Measurements from ENCODE around the gene UNCX. TPM values are rescaled to one million over a fixed set of nuclear protein-coding genes. Genes with fewer than 3 reads are reported as not detected.
"Not testable (repeated sequence)": the region's sequence is repeated elsewhere in the genome, so short reads cannot be mapped to it uniquely, and the experiment has no call there.

The UNCX gene
- total RNA-seq, 2 experiments from 2014 or later = not detected

DNA sequence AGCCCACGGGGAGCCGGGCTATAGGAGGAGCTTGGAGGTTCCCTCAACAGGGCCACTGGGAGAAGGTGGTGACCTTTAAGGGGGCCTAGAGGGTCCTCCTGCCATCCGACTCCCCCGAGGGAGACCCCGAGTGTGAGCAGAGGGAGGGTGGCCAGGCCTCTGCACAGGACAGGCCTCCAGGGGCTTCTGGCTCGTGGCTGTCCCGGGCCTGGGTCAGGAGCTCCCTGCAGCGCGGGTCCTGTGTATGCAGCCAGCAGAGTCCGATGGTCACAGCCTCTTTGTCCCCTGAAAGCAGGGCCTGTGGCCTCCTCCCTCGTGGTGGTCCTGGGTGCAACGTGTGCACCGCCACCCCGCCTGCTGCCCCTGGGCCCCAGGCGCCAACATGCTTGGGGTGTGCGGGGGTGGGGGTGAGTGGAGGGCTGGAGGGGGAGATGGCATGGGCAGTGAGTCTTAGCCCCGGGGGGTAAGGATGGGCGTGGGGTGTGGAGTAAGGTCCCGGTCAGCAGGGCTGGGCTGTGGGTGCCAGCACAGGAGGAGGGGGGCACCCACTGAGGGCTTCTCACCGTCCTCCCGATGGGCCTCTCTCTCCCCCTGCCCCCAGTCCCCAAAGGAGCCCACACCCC is 27.1 kb downstream of the UNCX start:
- ChIA-PET POLR2A (no interaction called here), CTCF (no interaction called here)
- no peaks in the 10 kb centered on the region for H3K4me1 Mint-ChIP-seq (ENCODE audit: low read depth)

DNA sequence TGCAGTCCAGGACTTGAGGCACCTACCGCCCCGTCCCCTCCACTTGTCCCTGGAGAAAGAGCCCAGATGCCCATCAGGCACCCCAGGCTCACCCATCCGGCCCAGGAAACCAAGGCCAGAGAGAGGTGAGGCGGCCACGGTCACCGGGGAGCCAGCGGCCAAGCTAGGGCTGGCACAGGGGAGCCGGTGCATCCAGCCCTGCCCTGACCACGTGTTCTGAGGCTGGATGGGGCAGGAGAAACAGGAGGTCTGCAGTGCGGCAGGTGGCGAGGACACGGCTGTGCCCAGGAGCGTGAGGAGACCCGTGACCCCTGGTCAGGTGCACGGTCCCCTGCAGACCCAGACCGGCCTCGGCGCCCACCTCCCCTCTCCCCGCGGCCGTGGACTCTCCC is 27.6 kb downstream of the UNCX start:
- H3K27ac Mint-ChIP-seq = no peak overlapping the region
- no peaks in the 10 kb centered on the region for H3K4me1 Mint-ChIP-seq (ENCODE audit: low read depth)
- peaks cover 7% of the 10 kb centered on the region for H3K27me3 Mint-ChIP-seq (ENCODE audit: low read depth)
- CTCF ChIA-PET = no interaction called here
- H3K36me3 Mint-ChIP-seq (ENCODE audit: low read depth) = no peaks in the 10 kb centered on the region
- no peak overlapping the region for H3K4me3 Mint-ChIP-seq
- H3K9me3 Mint-ChIP-seq (ENCODE audit: insufficient read depth) = no peaks in the 10 kb centered on the region
- ATAC-seq (no peak), DNase-seq (no peak)
- POLR2A ChIA-PET = no interaction called here

More for the DNA sequence above, 27.1 kb downstream of the UNCX start:
- DNase-seq (no peak), ATAC-seq (no peak)
- H3K36me3 Mint-ChIP-seq (ENCODE audit: low read depth) = no peaks in the 10 kb centered on the region
- H3K27me3 Mint-ChIP-seq (ENCODE audit: low read depth) = peaks cover 7% of the 10 kb centered on the region
- H3K9me3 Mint-ChIP-seq (ENCODE audit: insufficient read depth) = no peaks in the 10 kb centered on the region
- H3K4me3 Mint-ChIP-seq = no peak overlapping the region
- no peak overlapping the region for H3K27ac Mint-ChIP-seq

DNA sequence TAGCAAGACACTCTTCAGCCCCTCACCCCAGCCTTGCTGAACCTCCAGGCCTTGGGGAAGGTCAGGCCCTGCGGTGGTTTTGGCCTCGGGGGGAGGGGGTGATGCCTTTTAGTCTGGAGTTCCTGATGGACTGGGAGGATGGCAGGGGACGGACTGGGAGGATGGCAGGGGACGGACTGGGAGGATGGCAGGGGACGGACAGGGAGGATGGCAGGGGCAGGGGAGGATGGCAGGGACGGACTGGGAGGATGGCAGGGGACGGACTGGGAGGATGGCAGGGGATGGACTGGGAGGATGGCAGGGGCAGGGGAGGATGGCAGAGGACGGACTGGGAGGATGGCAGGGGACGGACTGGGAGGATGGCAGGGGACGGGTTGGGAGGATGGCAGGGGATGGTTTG is 28.4 kb downstream of the UNCX start:
- H3K36me3 Mint-ChIP-seq (ENCODE audit: low read depth); H3K4me3 Mint-ChIP-seq; POLR2A ChIA-PET; DNase-seq; H3K4me1 Mint-ChIP-seq (ENCODE audit: low read depth); ATAC-seq; H3K9me3 Mint-ChIP-seq (ENCODE audit: insufficient read depth); H3K27ac Mint-ChIP-seq; CTCF ChIA-PET: not testable (repeated sequence)
- H3K27me3 Mint-ChIP-seq (ENCODE audit: low read depth) = peaks cover 12% of the 10 kb centered on the region

DNA sequence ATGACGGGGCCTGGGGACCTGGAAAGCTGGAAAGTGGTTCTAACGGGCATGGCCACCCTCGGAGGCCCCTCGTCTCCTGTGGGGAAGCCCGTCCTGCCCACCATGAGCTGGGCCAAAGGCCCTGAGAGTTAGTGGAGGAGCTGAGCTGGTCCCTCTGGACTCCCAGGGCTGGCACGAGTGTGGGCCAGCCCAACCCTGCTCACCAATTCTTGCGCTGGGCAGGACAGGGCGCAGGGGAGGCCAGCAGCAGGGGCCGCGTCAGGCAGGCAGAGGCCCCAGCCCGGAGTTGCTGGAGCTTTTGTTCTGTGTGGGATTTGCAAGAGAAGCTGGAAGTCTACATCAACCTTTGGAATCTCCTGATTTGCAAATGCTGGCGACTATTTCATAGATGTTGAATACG is 29.8 kb downstream of the UNCX start:
- ATAC-seq = no peak
- no peaks in the 10 kb centered on the region for H3K36me3 Mint-ChIP-seq (ENCODE audit: low read depth)
- H3K27me3 Mint-ChIP-seq (ENCODE audit: low read depth) = peaks cover 15% of the 10 kb centered on the region
- no peak for DNase-seq
- no peaks in the 10 kb centered on the region for H3K4me1 Mint-ChIP-seq (ENCODE audit: low read depth)
- H3K9me3 Mint-ChIP-seq (ENCODE audit: insufficient read depth) = no peaks in the 10 kb centered on the region
- H3K27ac Mint-ChIP-seq = no peak overlapping the region
- no peak overlapping the region for H3K4me3 Mint-ChIP-seq
- ChIA-PET CTCF (no interaction called here), POLR2A (no interaction called here)

DNA sequence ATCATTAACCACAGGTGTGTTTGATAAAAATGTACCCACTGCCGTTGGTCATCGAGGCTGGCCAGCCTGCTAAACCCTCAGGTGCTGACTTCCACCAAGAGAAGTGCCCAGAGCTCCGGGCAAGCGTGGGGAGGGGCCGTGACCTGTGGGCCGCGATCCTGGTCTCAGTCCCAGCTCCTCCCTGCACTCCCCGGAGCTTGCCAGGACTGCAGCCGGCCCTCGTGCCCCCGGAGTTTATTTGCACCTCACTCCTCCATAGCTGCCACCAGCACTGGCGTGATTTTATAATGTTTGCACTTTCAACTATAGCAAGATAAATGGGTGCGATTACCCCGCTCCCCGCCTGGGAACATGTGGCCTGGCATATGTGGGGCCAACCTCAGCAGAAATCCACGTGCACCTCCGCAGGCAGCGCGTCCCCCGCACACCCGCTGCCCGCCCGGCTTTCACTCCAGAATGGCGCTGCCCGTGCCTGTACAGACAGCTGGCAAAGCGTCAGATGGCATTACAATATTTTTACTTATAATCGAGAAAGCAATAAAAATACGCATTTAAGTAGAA is 30.8 kb downstream of the UNCX start:
- H3K4me3 Mint-ChIP-seq = no peak overlapping the region
- H3K9me3 Mint-ChIP-seq (ENCODE audit: insufficient read depth) = no peaks in the 10 kb centered on the region
- H3K4me1 Mint-ChIP-seq (ENCODE audit: low read depth) = no peaks in the 10 kb centered on the region
- ATAC-seq (no peak), DNase-seq (no peak)
- peaks cover 15% of the 10 kb centered on the region for H3K27me3 Mint-ChIP-seq (ENCODE audit: low read depth)
- ChIA-PET POLR2A (no interaction called here), CTCF (no interaction called here)
- no peak overlapping the region for H3K27ac Mint-ChIP-seq
- H3K36me3 Mint-ChIP-seq (ENCODE audit: low read depth) = no peaks in the 10 kb centered on the region

DNA sequence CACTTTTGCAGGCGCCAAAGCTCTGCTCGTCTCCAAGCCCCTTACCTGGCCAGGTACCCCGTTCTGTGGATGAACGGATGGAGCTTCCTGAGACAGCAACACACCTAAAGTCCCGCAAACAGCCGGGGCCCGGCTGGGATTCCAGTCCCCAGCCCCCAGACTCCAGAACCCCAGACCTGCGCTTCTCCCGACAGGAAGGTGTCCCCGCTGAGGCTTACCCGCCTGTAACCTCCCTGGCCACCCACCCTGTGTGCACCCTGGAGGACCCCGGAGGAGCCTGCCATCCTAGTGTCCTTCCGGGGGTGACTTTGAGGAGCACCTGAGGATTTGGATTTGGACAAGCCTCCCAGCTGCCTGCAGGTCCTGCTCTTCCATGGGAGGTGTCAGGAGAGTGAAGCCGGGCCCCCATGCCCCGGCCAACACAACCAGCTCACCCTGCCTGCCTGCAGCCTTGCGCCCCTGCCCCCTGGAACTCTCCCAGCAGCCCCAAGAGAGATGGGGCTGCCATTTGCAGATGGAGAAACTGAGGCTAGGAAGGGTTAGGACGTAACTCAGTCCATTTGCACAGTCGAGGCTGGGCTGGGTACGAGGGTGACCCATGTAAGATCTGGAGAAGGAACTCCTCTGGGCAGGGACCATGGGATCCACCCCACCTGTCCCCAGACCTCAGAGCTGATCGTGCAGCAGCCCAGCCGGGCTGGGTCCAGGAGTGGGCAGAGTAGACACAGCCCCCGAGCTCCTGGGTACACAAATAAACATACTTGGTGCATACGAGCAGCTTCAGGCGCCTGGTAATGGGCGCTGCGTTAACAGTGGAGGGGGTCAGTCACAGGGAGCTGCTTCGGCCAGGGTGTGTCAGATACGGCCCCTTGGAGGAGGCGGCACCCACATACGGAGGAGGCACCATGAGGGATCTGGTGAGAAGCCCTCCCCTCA is 31.9 kb downstream of the UNCX start:
- ChIA-PET POLR2A (no interaction called here), CTCF (no interaction called here)
- Mint-ChIP-seq H3K4me3 (no peak overlapping the region), H3K27ac (no peak overlapping the region), H3K4me1 (ENCODE audit: low read depth) (no peaks in the 10 kb centered on the region), H3K27me3 (ENCODE audit: low read depth) (peaks cover 15% of the 10 kb centered on the region), H3K9me3 (ENCODE audit: insufficient read depth) (no peaks in the 10 kb centered on the region), H3K36me3 (ENCODE audit: low read depth) (no peaks in the 10 kb centered on the region)
- ATAC-seq (no peak), DNase-seq (no peak)

DNA sequence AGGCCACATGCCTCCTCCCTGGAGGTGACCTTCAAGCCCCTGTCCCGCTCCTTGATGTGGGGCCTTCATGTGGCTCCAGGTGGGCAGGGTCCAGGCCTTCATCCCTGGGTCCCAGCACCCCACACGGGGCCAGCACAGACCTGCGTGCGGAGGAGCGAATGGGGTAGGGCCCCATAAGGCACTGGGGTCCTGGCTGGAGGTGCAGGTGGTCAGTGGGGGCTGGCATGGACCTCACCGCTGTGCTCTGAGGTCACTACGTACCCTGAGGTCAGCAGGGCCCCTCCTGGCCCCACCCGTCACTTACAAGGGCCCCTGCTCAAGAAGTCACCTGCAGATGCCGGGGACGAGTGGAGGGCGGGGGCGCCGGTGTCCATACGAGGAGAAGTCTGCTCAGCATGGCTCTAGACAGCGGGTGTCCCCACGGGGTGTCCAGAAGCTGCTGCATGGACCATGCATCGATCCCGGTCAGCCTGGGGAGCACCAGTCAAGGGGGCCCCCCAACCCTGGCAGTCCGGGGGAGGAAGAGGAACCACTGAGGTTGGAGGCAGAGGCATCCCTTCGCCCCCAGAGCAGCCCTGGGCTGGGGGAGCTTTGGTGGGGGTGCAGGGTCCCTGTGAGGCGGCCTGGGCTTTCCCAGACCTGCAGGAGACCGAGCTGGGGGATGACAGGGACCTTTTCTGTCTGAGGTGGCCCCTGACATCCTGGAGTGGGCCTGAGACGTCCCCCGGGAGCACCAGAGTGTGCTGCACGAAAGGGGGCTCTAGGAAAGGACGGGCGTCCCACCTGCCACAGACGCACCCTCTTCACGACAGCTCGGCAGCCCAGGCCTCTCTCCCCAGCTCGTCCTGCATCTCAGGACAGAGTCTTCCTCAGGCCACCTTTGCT is 34.6 kb downstream of the UNCX start:
- POLR2A ChIA-PET = no interaction called here
- CTCF ChIA-PET = no interaction called here
- peaks cover 12% of the 10 kb centered on the region for H3K27me3 Mint-ChIP-seq (ENCODE audit: low read depth)
- no peak overlapping the region for H3K27ac Mint-ChIP-seq
- ATAC-seq = no peak
- H3K9me3 Mint-ChIP-seq (ENCODE audit: insufficient read depth) = no peaks in the 10 kb centered on the region
- no peak overlapping the region for H3K4me3 Mint-ChIP-seq
- H3K4me1 Mint-ChIP-seq (ENCODE audit: low read depth) = no peaks in the 10 kb centered on the region
- DNase-seq = no peak
- no peaks in the 10 kb centered on the region for H3K36me3 Mint-ChIP-seq (ENCODE audit: low read depth)

DNA sequence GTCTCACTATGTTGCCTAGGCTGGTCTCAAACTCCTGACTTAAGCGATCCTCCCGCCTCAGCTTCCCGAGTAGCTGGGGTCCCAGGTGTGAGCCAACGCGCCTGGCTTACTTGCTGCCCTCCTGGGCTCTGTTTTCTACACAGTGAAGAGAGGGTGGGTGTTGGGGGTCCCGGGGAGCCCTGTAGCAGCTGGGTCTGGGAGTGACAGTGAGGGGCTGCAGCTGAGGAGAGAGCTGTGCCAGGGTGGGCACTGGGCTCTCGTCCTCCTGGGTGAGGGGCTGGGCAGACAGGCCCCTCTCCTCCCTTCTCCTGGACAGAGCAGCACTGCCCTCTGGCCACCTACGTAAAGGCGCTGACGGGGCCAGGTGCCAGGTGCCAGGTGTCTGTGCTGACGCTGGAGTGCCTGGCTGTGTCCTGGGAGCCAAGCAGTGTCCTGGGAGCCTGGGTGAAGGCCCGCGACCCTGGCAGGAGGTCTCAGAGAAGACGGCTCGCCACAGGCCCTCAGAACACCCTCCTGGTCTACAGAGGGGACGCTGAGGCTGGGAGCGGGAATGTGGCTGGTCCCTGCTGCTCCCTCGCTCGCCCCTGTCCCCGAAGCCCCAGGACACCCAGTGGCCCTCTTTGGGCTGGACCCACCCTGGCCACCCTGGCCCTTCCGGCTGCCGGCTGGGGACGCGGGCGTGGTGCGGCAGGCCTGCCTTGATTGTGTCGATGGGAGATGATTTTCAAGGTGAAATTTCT is 35.6 kb downstream of the UNCX start:
- Mint-ChIP-seq H3K27ac (no peak overlapping the region), H3K4me1 (ENCODE audit: low read depth) (no peaks in the 10 kb centered on the region), H3K36me3 (ENCODE audit: low read depth) (no peaks in the 10 kb centered on the region), H3K4me3 (no peak overlapping the region), H3K27me3 (ENCODE audit: low read depth) (peaks cover 12% of the 10 kb centered on the region), H3K9me3 (ENCODE audit: insufficient read depth) (no peaks in the 10 kb centered on the region)
- POLR2A ChIA-PET = no interaction called here
- ATAC-seq (no peak), DNase-seq (no peak)
- CTCF ChIA-PET = no interaction called here

DNA sequence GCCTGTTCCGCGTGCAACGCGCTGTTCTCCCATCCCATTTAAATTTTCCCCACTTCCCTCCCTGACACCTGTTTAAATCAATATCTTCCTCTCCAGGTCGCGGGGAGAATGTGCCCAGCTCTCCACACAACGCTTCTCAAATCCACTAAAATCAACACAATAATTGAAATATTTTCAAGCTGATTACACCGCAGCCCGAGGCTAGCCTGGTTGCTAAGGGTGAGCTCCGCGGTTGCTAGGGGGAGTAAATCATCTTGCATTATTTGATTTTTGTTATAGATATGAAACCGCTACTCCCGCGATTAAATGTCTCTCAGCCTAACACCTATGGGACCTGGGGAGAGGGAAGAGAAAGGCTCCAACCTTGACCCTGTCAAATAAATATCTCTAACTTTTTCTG is 36.2 kb downstream of the UNCX start:
- Mint-ChIP-seq H3K4me3 (no peak overlapping the region), H3K27ac (no peak overlapping the region), H3K4me1 (ENCODE audit: low read depth) (no peaks in the 10 kb centered on the region), H3K9me3 (ENCODE audit: insufficient read depth) (no peaks in the 10 kb centered on the region), H3K27me3 (ENCODE audit: low read depth) (peaks cover 12% of the 10 kb centered on the region), H3K36me3 (ENCODE audit: low read depth) (no peaks in the 10 kb centered on the region)
- ATAC-seq (no peak), DNase-seq (no peak)
- POLR2A ChIA-PET = no interaction called here
- CTCF ChIA-PET = no interaction called here

DNA sequence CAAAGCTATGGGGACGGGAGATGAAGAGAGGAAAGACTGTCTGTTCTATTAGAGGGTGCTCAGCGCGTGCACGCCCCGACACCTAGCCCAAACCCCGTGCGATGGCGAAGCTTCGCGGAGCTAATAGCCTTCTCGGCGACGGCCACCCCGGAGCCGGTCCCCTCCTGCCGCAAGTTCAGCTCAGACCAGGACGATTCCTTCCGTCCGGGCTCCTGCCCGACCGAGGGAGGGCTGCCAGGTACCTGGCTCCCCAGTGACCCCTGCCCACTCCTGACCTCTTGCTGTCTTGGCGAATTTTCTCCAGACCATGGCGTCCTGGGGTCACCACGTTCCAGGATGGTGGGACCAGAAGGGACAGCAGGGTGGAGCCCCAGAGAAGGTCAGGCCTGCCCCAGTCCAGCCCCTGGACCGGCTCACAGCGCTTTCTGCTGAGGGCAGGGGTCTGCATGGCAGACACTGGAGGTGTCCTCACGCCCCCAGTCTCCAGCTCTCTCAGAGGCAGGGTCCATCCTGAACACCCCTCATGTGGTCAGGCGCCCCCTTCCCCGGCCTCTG is 36.7 kb downstream of the UNCX start:
- CTCF ChIA-PET = no interaction called here
- no peaks in the 10 kb centered on the region for H3K4me1 Mint-ChIP-seq (ENCODE audit: low read depth)

DNA sequence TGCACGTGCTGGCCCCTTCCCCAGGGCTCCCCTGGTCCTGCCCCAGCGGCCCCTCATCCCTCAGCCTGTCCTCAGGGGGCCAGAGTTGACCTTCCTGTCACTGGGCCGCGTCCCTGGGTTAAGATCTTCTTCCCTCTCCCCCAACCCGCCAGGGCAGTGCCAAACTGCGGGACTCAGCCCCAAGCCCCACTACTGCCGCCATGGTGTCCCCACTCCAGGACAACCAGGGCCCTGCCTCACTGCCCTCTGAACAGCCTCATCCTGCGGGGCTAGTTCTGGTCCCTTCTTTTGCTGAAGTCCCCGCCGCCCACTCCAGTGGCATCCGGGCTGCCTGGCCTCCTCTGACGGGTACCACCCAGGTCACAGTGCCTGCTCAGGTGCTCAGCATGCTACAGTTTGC is 37.5 kb downstream of the UNCX start:
- no peaks in the 10 kb centered on the region for H3K9me3 Mint-ChIP-seq (ENCODE audit: insufficient read depth)
- no peaks in the 10 kb centered on the region for H3K4me1 Mint-ChIP-seq (ENCODE audit: low read depth)
- CTCF ChIA-PET = no interaction called here
- no peaks in the 10 kb centered on the region for H3K36me3 Mint-ChIP-seq (ENCODE audit: low read depth)
- peaks cover 12% of the 10 kb centered on the region for H3K27me3 Mint-ChIP-seq (ENCODE audit: low read depth)
- DNase-seq (no peak), ATAC-seq (no peak)
- no peak overlapping the region for H3K4me3 Mint-ChIP-seq
- H3K27ac Mint-ChIP-seq = no peak overlapping the region
- POLR2A ChIA-PET = no interaction called here

More for the DNA sequence above, 36.7 kb downstream of the UNCX start:
- no peaks in the 10 kb centered on the region for H3K9me3 Mint-ChIP-seq (ENCODE audit: insufficient read depth)
- no peak overlapping the region for H3K4me3 Mint-ChIP-seq
- DNase-seq (no peak), ATAC-seq (no peak)
- no peaks in the 10 kb centered on the region for H3K36me3 Mint-ChIP-seq (ENCODE audit: low read depth)
- POLR2A ChIA-PET = no interaction called here
- H3K27ac Mint-ChIP-seq = no peak overlapping the region
- H3K27me3 Mint-ChIP-seq (ENCODE audit: low read depth) = peaks cover 12% of the 10 kb centered on the region

Measured in activated CD8-positive, alpha-beta T cell treated with anti-CD3 and anti-CD28 coated beads, Interleukin-2, amount 10 ng/mL, durations not matched to agents 7 days and 5 days (primary cell).